Femur (tissue), 1 donor: ENCODE results near the gene PCBP3.
"Not testable (repeated sequence)": the region's sequence is repeated elsewhere in the genome, so short reads cannot be mapped to it uniquely, and the experiment has no call there.

ENCODE experiments used
- DNase-seq: peaks from one replicate; pipeline ENCODE4 v3.0.0-alpha.2; 2017

The PCBP3 gene

DNA sequence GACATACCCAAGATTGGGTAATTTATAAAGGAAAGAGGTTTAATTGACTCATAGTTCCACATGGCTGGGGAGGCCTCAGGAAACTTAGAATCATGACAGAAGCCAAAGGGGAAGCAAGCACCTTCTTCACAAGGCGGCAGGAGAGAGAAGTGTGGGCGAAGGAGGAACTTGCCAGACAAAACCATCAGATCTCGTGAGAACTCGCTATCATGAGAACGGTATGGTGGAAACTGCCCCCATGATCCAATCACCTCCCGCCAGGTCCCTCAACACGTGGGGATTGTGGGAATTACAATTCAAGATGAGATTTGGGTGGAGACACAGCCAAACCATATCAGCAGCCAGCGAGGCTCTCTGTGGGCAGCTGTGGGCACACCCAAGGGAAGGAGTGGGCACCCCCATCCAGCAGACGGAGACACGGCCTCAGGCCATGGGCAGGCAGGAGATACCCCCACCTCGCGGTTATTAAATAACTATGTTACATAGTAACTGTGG, 189.3 kb downstream of the PCBP3 start:
- not testable (repeated sequence) for DNase-seq

DNA sequence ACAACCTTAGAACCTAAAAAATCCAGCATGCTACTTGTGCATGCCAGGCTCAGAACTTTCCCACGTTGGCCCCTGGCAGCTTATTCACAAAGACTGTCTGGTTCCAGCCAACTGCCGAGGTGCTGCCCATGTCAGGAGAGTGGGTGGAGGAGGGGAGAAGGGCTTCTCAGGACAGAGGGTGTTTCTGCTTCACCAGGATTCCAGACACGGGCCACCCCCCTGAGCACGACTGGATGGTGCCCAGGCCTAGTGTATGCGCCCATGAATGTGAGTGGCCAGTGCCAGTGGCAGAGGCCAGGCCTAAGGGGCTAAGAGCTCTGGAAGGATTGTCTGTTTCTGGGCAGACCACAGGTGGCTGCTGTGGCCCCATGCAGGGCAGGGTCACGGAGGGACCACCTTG, 189.9 kb downstream of the PCBP3 start:
- DNase-seq = no peak

DNA sequence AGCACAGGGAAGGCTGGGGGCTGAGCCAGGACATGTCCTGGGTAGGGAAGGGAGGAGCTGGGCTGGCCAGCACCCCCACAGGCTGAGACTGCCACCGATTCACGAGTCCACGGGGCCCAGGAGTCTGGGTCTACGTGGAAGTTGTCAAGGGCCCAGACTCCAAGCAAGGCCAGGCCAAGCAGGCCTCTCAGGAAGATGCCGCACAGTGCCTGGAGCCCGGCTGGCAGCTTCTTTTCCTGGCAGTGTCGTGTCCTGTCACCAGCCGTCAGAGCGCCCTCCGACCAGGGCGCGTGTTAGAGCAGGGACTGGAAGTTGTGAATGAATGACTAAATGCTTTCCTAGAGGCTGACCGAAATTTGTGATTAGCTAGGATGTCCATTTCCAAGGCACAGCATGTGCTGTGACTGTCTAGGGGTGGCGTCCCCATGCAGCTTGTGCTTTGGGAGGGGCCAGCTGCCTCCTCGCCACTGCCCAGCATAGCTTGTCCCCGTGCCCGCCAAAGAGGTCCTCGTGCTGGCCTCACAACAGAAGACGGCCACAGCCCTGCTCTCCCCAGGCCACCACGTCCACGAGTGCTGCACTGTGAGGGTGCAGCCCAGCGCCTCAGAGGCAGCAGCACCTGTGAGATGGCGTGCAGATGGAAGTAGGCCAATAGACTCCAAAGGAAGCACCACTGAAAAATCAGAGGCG, 190.6 kb downstream of the PCBP3 start:
- DNase-seq = no peak

DNA sequence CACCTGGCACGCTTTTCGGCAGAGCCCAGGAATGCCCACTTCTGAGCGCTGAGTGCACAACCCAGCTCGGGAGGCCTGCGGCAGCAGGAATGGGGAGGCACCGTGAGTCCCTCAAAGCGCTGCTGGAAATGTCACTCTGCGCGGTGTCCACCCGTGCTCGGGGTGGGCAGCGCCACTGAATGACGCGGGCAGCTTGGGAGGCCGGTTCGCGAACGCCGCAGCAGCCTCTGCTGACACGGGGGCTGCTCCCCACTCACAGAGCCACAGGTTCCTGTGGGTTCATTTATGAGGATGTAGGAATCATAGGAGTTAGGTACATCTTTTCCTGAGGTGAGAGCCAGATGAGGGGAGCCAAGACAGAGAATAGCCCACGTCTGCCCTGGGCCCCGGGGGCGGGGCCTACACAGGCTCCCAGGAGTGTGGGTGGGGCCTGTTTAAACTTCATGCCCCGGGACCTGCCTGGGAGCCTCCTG, 191.3 kb downstream of the PCBP3 start:
- DNase-seq = no peak

DNA sequence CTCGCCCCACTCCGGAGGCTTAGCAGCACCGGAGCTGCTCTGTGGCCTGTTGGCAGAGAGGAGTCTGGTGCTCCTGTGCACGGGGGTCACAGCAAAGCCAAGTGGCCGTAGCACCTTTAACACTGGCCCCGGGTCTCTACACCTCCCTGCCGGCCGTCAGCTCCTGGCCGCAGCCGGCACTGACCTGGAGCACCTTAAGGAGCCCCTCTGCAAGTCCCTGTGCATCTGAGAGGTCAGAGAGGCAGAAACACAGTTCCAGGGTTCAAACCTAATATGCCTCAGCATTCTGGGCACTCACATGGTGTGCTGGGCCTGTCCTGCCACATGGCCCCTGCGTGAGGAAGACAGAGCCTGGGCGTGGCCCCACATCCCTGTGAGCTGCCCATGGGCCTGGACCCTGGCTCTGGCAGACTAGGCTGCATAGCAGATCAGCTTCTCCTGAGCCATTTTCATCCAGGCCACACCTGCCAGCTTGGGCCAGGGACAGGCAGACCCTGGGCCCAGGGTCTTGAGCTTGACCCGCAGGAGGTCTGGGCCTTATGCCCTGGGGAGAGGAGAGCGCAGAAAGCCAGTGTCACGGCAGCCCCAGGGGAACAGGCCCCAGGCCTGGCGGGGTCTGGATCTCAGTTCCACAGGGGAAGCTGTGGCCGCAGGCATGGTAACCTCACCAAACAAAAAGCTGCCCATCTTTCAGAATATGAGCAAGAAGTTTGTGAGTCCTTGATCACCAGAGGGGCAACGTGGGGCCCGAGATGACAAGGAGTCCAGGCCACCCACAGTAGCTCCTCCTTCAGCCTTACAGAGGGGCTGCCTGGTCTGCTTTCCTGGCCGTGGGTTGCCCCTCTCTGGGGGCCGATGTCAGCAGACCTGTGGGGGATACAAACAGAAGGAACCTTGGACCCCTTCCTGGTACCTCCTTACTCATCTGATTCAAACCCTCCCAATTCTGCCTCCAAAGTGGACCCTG, 192.1 kb downstream of the PCBP3 start:
- no peak for DNase-seq

DNA sequence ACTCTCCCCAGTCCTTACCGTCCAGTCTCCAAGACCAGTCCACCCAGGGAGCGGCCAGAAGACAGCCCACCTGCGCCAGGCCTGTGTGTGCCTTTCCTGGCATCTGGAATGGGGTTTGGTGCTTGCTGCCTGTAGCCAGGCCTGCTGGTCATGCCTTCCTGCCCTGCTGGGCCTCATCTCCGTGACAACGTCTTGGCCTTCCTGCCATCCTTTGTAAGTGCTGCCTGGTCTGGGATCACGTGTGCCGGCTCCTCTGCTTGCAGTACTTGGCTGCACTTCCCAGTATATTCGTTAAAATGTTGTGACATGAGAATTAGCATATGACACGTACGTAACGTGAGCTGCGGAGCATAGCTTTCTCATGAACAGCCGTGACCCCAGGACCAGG, 192.7 kb downstream of the PCBP3 start:
- no peak for DNase-seq

DNA sequence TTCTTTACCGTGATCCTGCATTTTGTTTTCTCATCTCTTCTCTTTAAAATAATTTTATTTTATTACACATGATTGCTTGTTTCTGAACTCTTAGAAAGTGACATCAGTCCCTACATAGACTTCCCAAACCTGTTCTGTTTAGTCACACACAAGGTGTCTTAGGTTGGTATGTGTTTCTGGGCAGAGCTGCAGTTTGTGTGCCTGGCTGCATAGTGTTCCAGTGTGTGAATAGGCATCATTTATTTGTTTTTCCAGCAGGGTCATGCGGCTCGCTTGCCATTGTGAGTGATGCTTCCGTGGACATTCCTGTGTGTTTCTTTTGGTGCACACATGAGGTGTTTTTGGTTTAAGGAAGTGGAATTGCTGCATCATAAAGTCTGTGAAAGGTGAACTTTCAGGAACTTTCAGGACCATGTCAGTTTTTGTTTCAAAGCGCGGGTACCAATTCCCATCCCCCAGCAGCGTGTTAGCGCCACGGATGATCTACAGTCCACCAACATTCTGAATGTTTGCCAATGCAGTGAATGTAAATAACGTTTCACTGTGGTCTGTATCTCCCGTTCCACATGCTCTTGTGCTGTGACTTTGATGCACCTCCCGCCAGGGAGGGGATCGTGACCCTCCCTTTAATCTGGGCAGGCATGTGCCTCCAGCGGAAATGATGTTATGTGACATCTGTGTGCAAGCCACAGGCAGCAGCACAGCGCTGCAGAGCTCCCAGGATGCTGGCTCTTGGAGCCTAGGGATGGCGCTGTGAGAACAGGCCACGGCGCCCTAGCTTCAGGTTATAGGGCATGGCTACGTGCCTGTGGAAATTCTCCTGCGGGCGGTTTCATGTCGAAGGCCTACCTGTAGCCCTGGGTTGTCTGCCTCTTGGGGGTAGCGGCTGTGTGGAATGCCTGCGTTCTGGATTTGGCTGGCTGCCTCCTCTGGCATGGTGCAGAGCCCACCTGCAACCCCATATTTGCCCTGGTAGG, 193.5 kb downstream of the PCBP3 start:
- DNase-seq = no peak

DNA sequence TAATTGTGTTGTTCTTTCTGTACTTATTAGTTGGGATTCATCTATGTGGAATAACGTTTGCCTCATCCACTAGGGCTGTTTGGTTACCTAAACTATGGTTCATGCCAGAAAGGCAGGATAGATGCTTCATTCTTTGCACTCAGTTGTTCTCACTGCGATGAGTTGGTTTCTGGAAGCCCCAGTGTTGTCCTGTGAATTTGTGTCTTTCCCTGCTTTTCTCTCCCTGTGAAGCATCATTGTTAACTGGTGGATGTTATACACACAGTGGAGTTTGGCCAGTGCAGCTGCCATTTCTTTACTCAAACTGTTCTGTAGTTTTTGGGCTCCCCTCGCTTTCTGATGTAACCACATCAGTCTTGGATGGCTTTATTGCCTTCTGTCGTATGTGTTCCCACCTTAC, 194.4 kb downstream of the PCBP3 start:
- DNase-seq = no peak

DNA sequence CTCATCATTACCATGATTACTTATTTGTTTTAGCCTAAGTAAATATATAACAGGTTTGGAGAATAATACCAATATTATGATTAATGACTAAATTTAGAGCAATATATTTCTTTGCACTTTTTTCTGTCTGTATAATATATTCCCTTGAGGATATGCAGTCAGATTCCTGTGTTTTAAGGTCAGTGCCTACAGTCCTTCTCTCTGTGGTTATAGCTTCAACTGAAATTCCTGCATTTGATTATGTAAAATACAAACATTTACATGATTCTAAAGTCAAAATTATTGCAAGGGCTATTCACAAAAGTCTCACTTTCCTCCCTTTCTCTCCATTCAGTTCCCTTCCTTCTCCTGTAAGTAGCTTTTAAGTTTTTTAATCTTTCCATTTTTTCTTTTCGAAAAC, 195.1 kb downstream of the PCBP3 start:
- DNase-seq = no peak

DNA sequence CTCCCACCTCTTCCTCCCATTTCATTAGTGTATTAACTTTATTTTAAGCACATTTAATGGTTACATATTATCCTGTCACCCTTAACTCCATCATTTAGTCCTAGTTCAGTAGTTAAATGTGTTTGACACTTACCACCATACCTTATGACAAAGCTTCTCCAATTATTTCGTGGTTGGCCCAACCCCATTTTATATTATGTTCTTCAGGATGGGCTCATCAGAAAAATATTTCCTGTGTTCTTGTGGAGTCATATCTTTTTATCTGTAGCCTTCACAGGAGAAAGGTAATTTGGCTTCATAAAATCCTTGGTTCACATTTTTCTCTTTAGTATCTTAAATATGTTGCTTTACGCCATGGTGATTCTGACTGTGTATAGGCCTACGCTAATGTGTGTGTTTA, 195.7 kb downstream of the PCBP3 start:
- DNase-seq = no peak

DNA sequence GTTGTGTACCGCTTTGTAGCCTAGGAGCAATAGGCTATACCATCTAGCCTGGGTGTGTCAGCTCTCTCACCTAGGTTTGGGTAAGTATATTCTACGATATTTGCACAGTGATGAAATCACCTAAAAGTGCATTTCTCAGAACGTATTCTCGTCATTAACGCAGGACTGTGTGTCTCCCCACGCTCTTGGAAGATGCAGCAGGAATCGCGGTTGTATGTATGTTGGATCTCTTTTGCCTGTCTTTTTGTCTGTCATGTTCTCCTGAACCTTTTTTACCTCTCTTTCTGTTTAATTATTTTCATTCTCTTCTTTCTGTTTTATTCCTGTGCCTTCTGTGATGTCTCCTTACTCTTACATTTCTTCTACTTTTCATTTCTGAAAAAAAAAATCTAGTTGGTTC, 197.5 kb downstream of the PCBP3 start:
- DNase-seq = no peak

DNA sequence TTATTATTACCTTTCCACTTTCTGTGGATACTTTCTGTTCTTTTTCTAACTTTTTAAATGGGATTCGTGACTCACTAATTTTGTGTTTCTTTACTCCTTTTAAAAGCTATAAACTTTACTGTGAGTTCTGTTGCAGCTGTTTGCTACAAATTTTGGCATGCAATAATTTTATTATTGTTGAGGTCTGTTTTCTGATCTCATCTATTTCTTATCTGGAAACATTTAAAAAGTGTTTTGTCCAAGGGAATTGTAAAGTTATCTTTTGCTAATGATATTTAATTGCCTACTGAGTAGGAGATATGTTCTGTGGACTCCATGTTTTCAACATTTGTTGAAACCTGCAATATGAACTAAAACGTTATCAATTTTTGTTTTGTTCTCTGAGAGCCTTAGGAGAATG, 199.9 kb downstream of the PCBP3 start:
- DNase-seq = no peak

DNA sequence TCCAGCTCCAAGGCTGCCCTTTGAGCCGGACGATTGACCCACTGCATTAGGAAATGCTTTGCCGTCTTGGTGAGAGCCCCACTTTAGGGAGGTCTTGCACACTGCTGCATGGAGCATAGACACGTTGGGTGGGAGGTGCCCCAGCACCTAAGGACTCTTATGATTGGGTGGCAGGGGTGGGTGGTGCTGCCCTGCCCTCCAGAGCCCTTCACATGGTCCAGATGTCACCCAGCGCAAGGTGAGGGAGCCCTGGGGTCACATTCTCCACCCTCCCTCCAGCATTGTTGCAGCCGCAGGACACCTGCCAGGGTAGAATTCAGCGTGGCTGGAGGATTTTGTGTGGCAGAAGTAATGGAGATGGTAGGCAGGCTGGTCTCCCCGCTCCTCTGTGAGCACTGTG, 200.7 kb downstream of the PCBP3 start:
- DNase-seq = peak; percentile 11

DNA sequence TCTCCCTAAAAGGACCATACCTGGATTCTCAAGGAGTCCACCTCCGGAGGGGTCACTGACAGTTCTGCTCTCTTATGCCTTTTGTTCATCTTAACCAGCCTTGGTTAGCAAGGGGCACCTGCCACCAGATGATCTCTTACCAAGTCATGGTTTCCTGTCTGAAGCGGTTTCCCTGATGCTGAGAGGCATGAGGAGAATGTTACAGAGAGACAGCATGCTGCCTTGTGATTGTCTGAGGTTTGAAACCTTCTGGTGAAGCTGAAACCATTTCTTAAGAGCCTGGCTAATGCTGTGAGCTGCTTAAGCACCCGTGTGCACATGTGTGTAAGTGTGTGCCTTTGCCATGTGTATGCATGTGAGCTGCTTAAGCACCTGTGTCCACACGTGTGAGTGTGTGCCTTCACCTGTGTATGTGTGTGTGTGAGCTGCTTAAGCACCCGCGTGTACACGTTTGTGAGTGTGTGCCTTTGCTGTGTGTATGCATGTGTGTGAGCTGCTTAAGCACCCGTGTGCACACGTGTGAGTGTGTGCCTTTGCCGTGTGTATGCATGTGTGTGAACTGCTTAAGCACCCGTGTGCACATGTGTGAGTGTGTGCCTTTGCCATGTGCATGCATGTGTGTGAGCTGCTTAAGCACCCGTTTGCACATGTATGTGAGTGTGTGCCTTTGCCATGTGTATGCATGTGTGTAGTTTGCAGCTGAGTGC, 201.7 kb downstream of the PCBP3 start:
- peak; percentile 10 for DNase-seq

DNA sequence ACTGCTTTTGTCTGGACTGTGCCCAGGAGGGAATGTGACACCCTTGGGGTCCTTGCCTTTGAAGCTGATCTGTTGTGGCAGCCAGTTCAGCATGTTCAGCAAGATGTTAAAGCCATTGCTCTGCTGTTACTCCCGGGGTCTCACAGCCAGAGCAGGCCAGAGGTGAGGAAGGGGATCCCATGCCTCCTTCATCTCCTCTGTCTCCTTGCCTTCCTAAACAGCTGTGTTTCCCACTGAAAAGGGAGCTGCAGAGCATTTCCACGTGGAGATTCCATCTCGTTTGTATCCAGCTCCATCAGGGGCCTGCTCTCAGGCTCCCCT, 202.2 kb downstream of the PCBP3 start:
- DNase-seq = peak; percentile 3

DNA sequence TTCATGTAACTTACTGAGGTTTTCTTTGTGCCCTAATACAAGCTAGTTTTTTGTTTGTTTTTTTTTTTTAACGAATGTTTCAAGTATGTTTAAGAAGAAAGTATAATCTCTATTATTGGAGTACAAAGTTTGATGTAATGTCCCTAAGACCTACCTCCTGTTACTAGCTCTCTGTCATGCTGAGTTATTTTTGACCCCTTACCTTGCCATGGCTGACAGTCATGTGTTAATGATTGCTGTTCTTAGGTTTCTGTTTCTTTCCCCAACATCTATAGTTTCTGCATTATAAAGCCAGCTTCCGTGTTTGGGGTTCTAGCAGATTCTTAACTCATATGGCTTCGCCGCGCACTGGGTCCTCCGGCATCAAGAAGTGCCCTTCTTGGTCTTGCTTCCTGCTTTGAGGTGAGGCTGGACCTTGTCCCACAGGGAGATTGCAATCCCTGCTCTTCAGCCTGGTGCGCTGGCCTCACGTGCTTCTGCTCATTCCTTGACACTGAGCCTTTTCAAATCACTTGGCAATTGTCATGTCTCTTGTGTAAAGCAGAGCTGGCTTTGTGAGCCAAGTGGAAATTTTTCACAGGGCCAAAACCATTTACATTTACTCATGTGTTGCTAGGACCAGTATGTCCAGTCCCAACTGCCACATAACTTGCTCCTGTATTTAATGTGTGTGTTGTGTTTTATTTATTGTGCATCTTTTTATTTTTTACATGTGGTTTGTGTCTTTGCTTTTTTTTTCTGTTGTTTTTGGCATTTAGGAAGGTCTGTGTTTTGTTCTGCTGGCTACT, 203.0 kb downstream of the PCBP3 start:
- DNase-seq = peak; percentile 18

DNA sequence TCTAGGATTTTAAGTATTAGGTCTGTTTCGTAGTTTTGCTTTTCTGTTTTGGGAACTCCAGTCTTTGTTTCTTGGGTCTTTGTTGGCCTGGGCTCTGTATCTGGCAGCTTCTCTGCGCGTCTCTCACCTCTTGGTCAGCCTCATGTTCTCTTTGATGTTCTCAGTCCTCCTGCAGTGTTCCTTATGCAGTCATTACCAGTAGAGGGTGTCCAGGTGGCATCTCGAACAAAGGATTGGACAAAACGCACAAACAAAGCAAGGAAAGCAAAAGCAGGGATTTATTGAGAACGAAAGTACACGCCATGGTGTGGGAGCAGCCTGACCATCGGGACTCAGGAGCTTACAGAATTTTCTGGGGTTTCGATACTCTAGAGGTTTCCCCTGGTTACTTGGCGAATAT, 204.3 kb downstream of the PCBP3 start:
- DNase-seq = peak; percentile 9

DNA sequence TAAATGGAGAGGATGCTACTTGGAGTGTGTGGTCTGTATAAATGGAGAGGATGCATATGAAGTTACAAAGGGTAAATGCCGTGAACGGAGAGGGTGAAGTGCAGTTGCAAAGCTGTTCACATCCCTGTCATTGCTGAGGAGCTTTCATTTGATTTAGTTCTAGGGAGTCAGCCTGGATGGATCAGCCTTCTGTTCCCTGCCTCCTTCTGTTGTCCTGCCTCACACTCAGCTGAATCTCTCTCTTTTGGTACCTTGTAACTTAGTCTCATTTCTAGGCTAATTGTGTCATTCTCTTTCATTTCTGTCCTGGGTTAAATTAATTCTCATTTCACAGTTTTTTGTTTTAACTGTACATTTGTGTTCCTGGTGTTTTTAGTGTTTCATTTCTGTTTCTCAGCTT, 204.8 kb downstream of the PCBP3 start:
- no peak for DNase-seq

DNA sequence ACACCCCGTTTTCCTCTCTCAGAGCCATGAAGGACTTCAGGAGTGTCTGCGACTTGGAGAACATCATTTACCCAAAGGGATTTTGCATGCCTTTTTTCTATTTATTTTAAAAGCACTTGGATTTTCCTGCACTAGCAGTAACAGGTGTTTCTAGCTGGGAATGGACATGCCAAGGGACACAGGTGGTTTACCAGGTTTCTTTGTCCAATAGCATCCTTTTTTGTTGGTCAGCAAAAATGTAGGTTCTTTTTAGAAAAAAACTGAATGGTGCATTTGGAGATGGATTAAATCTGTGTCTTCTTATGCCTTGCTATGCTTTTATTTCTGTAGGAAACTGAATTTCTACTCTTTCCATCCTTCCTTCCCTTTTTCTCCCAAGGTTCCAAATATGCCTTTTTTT, 205.3 kb downstream of the PCBP3 start:
- DNase-seq = no peak

DNA sequence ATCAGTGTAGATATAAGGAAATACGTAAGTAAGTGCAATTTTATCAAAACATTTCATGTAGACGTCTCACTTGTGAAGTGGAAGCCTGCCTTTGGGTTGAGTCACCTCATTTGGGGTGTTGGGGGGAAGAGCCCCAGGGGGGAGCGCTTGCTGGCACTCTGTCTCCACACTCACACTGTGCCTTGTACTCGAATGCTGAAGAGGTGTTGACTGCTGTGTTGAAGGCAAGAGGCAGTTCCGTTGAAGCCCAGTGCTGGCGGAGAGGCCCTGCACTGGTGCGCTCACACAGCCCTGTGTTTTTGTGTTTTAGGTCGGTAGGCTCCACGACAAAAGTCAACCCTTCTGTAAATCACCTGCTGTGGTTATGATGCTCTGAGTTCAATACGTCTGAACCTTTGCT, 206.1 kb downstream of the PCBP3 start:
- DNase-seq = peak; percentile 1

DNA sequence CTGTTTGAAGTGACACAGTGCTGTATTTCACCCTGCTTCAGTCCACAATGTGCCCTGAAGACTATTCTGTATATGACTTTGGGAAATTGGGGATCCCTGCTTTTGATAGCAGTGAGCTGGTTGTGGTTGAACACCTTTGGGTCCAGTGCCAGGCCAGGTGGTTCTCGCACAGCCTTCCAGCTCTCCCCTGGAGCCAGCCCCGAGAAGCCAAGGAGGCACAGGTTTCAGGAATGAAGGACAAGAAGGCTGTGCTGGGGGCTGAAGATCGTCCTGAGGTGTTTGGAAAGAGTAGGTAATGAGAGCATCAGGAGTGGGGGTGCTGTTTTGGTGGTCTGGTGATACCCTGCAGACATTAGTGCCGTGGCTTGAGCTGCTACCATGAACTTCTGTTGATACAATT, 206.7 kb downstream of the PCBP3 start:
- peak; percentile 2 for DNase-seq
